GM13976 (cell line): Measurements from ENCODE around the gene TNFRSF1A.

Experiments
- DNase-seq: peaks from one replicate; pipeline ENCODE4 v3.0.0; 2012; ENCODE audit warnings: low spot score
- in situ Hi-C: fragments of 300-500 bp; cut with MboI; formaldehyde crosslinking; loops from one replicate; pipeline ENCODE4 v1.12.0; 2022; ENCODE audit warnings: low sequenced_read_pairs, mixed read lengths, inconsistent platforms; ENCODE audit not compliant: unreplicated experiment
- TF ChIP-seq, protein P1 (sequence below): IDR thresholded peaks from 2 replicates; pipeline ENCODE4 v1.5.1; 2012; ENCODE audit warnings: borderline replicate concordance, mild to moderate bottlenecking; ENCODE audit not compliant: insufficient read depth; ENCODE audit errors: extremely low read depth, missing control alignments, control extremely low read depth

TNFRSF1A gene

DNA sequence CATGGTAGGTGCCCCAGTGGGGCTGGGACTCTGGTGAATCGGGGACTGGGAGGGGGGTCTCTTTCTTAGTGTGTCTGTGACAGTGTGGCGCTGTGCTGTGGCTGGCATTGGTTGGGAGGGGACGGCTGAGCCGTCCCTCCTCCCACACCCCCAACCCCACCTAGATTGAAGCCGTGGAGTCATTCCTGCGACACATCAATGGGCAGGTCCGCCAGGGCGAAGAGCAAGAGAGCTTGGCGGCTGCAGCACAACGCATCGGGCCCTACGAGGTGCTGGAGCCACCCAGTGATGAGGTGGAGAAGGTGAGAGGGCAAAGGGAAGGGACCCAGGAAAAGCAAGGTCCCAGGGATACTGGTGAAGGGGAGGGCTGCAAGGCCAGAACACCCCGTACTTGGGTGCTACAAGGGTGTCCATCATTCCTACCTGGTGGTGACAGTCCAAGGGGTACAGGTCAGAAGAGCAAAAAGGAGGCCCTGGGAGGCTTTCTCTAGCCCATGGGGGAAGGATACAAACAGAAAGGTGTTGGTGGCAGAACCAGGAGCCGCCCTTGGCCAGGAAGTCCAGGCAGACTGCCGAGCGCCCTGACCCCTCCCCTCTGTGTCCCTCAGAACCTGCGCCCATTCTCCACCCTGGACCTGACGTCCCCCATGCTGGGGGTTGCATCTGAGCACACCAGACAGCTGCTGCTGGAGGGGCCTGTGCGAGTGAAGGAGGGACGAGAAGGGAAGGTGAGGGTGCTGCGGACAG lies 24.0 kb downstream of the TNFRSF1A start:
- TF ChIP-seq, protein P1, sequence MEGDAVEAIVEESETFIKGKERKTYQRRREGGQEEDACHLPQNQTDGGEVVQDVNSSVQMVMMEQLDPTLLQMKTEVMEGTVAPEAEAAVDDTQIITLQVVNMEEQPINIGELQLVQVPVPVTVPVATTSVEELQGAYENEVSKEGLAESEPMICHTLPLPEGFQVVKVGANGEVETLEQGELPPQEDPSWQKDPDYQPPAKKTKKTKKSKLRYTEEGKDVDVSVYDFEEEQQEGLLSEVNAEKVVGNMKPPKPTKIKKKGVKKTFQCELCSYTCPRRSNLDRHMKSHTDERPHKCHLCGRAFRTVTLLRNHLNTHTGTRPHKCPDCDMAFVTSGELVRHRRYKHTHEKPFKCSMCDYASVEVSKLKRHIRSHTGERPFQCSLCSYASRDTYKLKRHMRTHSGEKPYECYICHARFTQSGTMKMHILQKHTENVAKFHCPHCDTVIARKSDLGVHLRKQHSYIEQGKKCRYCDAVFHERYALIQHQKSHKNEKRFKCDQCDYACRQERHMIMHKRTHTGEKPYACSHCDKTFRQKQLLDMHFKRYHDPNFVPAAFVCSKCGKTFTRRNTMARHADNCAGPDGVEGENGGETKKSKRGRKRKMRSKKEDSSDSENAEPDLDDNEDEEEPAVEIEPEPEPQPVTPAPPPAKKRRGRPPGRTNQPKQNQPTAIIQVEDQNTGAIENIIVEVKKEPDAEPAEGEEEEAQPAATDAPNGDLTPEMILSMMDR = no peak
- DNase-seq = no peak
- in situ Hi-C loops = no loop called here

DNA sequence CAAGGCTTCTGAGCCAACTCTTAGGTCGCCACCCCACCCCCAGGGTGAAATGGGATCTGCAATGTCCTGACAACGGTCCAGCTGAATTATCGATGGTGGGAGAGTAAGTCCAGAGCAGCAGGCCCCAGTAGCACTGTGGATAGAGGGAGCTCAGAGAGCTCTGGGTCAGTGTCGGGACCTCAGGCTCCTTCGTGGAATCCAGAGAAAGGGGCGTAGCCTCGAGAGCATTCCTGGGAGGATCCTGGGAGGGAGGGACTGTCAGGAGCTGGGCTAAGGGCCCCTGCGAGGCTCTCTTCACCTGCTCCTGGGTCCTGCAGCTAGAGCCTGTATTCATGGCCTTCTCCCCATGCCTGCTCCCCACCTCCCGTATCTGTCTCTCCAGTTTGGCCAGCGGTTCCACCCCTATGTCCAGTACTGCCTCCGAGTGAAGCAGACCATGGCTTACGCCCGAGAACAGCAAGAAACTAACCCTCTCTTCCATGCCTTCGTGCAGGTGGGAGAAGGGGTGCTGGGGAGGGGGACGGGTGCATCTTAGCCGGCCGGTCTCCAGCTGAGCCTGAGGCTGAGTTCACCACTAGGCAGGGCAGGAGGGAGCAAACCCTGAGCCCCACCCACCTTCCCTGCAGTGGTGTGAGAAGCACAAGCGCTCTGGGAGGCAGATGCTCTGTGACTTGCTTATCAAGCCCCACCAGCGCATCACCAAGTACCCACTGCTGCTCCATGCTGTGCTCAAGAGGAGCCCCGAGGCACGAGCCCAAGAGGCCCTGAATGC lies 24.8 kb downstream of the TNFRSF1A start:
- TF ChIP-seq, protein P1 = no peak
- DNase-seq = no peak
- in situ Hi-C loops = no loop called here

DNA sequence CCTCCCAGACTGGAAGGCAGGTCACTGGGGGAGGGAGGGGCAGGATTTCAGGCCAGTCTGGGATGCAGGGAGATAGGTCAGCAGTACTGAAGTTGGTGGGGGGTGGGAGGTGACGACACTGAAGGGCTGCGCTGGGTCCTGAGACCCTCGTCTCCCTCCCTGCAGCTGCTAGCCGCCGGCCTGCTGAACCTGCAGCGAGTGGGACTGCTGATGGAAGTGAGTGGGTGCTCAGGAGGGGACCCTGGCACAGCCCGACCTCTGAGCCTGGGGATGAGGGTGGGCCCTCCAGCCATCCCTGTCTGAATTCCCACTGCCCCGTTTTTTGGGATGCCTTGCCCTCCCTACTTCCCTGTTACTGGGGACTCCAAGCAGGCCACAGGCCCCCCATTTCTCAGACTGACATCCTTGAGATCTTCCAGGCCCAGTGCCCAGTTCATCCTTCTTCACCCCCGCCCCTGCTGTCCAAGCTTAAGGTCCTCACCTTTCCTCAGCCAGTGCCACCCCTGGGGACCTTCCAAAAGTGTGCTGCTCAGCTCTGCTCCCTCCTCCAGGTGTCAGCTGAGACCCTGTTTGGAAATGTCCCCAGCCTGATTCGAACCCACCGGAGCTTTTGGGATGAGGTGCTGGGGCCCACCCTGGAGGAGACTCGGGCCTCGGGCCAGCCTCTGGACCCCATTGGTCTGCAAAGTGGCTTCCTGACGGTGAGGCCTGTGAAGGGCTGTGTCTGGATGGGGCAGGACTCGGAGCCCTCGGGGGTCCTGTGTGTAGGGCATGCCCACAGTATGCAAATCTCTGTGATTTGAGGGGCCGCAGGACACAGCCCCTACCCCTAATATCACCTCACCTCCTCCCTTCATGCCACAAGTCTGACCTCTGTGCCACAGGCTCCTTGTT lies 25.9 kb downstream of the TNFRSF1A start:
- DNase-seq = no peak
- in situ Hi-C loops = no loop called here
- TF ChIP-seq, protein P1 = no peak

DNA sequence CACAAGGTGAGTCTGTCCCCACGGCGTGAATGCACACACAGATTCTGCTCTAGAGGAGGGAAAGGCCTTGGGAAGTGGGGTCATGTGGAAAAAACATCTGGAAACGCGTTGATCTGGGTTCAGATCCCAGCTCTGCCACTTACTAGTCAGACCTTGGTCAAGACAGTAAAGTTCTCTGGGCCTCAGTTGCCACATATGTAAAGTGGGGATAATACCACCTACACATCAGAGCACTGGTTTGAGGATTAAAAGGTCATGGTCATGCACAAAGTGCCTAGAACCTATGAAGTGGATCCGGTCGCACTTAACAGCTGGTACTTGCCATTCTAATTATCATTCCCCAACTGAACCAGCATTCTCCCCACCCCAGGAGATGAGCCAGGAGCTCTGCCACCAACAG lies 26.7 kb downstream of the TNFRSF1A start:
- TF ChIP-seq, protein P1 = no peak
- no peak for DNase-seq
- in situ Hi-C loops = no loop called here

DNA sequence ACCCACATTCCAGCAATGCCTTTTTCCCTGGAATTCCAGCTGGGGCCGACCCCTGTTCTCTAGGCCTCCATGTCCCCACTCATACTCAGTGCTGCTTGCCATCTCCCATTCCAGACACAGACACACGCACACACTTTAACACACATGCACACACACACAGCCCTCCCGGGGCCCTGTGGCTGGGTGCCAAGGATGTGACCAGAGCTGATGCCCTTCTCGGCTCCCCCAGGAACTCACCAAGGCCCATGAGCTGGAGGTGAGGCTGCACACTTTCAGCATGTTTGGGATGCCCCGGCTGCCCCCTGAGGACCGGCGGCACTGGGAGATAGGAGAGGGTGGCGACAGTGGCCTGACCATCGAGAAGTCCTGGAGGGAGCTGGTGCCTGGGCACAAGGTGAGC lies 27.1 kb downstream of the TNFRSF1A start:
- DNase-seq = no peak
- TF ChIP-seq, protein P1 = no peak
- in situ Hi-C loops = no loop called here

DNA sequence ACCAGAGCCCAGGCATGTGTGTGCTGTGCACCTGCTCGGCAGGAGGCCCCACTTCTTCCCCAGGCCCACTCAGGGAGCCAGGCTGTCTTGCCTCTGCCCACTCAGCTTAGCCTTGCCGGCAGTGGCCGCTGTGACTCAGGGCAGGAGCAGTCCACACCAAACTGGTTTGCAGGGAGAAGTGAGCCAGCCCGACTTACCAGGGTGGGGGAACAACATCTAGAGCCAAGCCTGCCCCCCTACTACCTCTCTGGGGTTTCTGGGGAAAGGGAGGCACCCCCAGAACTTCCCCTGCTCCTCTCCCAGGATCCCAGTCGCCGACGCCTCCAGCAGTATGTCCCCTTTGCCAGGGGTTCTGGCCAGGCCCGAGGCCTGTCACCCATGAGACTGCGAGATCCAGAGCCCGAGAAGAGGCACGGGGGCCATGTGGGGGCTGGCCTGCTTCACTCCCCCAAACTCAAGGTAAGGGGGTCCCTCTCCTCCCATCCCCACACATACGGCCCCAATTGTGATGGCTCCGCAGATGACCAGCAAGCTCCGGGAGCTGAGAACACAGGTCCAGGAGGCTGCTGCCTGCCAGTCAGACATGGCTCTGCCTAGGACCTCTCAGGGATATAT lies 28.4 kb downstream of the TNFRSF1A start:
- TF ChIP-seq, protein P1 = no peak
- no peak for DNase-seq
- in situ Hi-C loops = no loop called here
